GM12878 (cell line): ENCODE results near the gene SMIM28. TPM values are rescaled to one million over a fixed set of nuclear protein-coding genes. Genes with fewer than 3 reads are reported as not detected.

Source experiments
- BHLHE40 ChIP-seq, 2 experiments: fragments of 450-650 bp in 1 of 2; IDR thresholded peaks; 2 replicates each; pipeline ENCODE4 v1.6.1; 2011 to 2017; ENCODE audit warnings: low read depth in 2 of 2, borderline replicate concordance in 1 of 2, improper control_type of control experiment in 1 of 2, low read length in 1 of 2, mild to moderate bottlenecking in 1 of 2
- CEBPB ChIP-seq, 2 experiments: fragments of 150-350 bp in 1 of 2; IDR thresholded peaks; 2 replicates each; pipeline ENCODE4 v1.6.1; 2012 to 2014; ENCODE audit warnings: low read depth in 2 of 2, low read length in 2 of 2, borderline replicate concordance in 1 of 2, inconsistent platforms in 1 of 2
- CREB1 ChIP-seq: IDR thresholded peaks from 2 replicates; pipeline ENCODE4 v1.6.1; 2012; ENCODE audit warnings: low read depth, mild to moderate bottlenecking, inconsistent platforms
- HCFC1 ChIP-seq: fragments of 150-350 bp; IDR thresholded peaks from 2 replicates; pipeline ENCODE4 v1.6.1; 2014; ENCODE audit warnings: low read length
- HSF1 ChIP-seq: fragments of 150-350 bp; IDR thresholded peaks from 2 replicates; pipeline ENCODE4 v1.6.1; 2014; ENCODE audit warnings: mild to moderate bottlenecking, low read depth, low read length
- IKZF1 ChIP-seq: fragments of 450-650 bp; conservative IDR thresholded peaks from 2 replicates; pipeline ENCODE4 v1.6.1; 2017; ENCODE audit warnings: antibody characterized with exemption, mild to moderate bottlenecking
- IRF4 ChIP-seq: IDR thresholded peaks from 2 replicates; pipeline ENCODE4 v1.6.1; 2011; ENCODE audit warnings: low read depth, low read length
- JUND ChIP-seq: IDR thresholded peaks from 2 replicates; pipeline ENCODE4 v1.6.1; 2012; ENCODE audit warnings: low read depth, mild to moderate bottlenecking, low read length, improper control_type of control experiment, moderate library complexity
- KAT2A ChIP-seq: conservative IDR thresholded peaks from 2 replicates; pipeline ENCODE4 v1.6.1; 2011; ENCODE audit warnings: low read depth, low read length; ENCODE audit not compliant: control insufficient read depth
- NBN ChIP-seq: fragments of 450-650 bp; IDR thresholded peaks from 2 replicates; pipeline ENCODE4 v1.6.1; 2016
- RB1 ChIP-seq: fragments of 450-650 bp; formaldehyde crosslinking; IDR thresholded peaks from 2 replicates; pipeline ENCODE4 v1.6.1; 2017; ENCODE audit warnings: mild to moderate bottlenecking, borderline replicate concordance
- SMAD5 ChIP-seq: IDR thresholded peaks from 2 replicates; pipeline ENCODE4 v1.6.1; 2016; ENCODE audit warnings: antibody characterized with exemption, low read depth
- STAT1 ChIP-seq: fragments of 450-650 bp; conservative IDR thresholded peaks from 2 replicates; pipeline ENCODE4 v1.6.1; 2014; ENCODE audit warnings: antibody characterized with exemption, mild to moderate bottlenecking
- ZNF592 ChIP-seq: fragments of 450-650 bp; IDR thresholded peaks from 2 replicates; pipeline ENCODE4 v1.6.1; 2017; ENCODE audit warnings: mild to moderate bottlenecking, moderate library complexity
- ZZZ3 ChIP-seq: IDR thresholded peaks from 2 replicates; pipeline ENCODE4 v1.6.1; 2011; ENCODE audit warnings: low read depth; ENCODE audit not compliant: control insufficient read depth, insufficient read length
- polyA plus RNA-seq, 11 experiments: library from polyadenylated mRNA; depleted of rRNA in 4 of 11; unstranded in 6 of 11; stranded (reverse) in 5 of 11; fragments of >200 nt; fragmentation: Nextera tagmentation in 4 of 11; fragmentation: Illumina TruSeq in 1 of 11; extraction: Ambion mirVana in 4 of 11; extraction: Trizol in 1 of 11; gene quantifications; 1 replicate in 1 of 11; 2 replicates in 10 of 11; pipeline versions ENCODE4 v1.2.1 to v1.2.3, GENCODE V29; 2011 to 2016; ENCODE audit warnings: inconsistent platforms in 2 of 11, missing spikeins in 2 of 11, low read depth in 1 of 11
- total RNA-seq, 4 experiments: library from RNA; depleted of rRNA in 3 of 4; stranded (reverse); fragments of >200 nt in 3 of 4; fragmentation: Illumina TruSeq in 1 of 4; extraction: Trizol in 1 of 4; gene quantifications; 2 replicates each; pipeline versions ENCODE4 v1.2.1 to v1.2.3, GENCODE V29; 2013 to 2021
- TF ChIP-seq, protein P1 (sequence below): fragments of 450-650 bp; formaldehyde crosslinking; IDR thresholded peaks from 2 replicates; pipeline ENCODE4 v1.5.0; 2022; ENCODE audit warnings: mild to moderate bottlenecking, missing genetic modification characterization
- TF ChIP-seq, protein P2 (sequence below): IDR thresholded peaks from 2 replicates; pipeline ENCODE4 v1.6.1; 2012; ENCODE audit warnings: low read depth, low read length, improper control_type of control experiment
- TF ChIP-seq, protein P3 (sequence below): IDR thresholded peaks from 2 replicates; pipeline ENCODE4 v1.6.1; 2011; ENCODE audit warnings: low read depth, low read length, improper control_type of control experiment, borderline replicate concordance

The SMIM28 gene
- total and polyA plus RNA-seq, 10 of the 15 experiments (the other 5 are each of a cell fraction or from before 2014, with no cell fraction given) = not detected

DNA sequence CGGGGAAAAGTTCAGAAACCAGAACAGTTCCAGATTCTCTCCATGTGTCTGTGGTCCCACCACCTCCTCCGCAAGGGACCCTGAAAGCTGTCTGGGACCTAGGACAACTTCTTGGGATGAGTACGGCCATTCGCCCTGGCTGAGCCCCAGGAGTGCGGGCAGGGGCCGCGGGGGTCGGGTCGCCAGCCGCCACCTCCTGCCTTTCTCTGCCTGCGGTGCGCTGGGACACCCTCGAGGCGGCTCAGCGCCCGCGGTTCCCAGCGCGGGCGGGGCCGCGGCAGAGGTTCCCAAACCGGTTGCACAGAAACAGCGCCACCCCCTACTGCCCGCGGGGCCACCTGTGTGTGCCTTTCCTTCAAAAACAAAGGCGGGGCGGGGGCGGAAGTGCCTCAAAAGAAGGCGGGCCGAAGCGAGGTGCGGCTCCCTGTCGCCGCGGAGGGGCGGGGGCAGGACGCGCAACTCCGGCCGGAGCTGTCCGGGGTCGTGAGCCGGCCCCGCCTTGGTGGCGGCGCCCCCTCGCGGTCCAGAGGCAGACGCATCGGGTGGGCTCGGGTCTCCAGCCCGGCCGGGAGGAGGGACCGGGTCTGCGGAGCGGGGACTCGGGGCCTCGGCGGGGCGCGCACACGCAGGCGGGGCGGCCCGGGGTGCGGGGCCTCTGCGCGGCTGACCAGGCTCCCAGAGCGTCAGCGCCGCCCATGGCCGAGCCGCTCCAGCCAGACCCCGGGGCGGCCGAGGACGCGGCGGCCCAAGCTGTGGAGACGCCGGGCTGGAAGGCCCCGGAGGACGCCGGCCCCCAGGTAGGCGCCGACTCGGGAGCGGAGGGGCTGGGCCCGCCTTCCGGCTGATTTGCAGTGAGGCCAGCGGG lies 26.3 kb downstream of the SMIM28 start, which contains the start of gene HEBP2 (continued):
- TF ChIP-seq HCFC1 (no peak), ZNF592 (peak; percentile 31; the same call in 1 of the 2 replicates), IRF4 (no peak), ZZZ3 (no peak), CEBPB (IDR thresholded peaks at IDR 0.05; ENCODE audit: borderline replicate concordance in 1 of 2, low read depth in 2 of 2, low read length in 2 of 2) (no peak), NBN (no peak), BHLHE40 (IDR thresholded peaks at IDR 0.05; ENCODE audit: borderline replicate concordance in 1 of 2, low read depth in 2 of 2, low read length in 1 of 2) (peak; percentile 40 to 62; a peak in 3 of 4 replicates), SMAD5 (no peak), KAT2A (no peak), IKZF1 (peak; percentile 84), CREB1 (peak; percentile 47; the same call in 1 of the 2 replicates), STAT1 (0 out of 2 replicates have a peak, but pooled peaks have one; percentile 29), RB1 (peak; percentile 52; the same call in 1 of the 2 replicates), JUND (no peak), HSF1 (peak; percentile 34; the same call in 1 of the 2 replicates)
- TF ChIP-seq, protein P1, sequence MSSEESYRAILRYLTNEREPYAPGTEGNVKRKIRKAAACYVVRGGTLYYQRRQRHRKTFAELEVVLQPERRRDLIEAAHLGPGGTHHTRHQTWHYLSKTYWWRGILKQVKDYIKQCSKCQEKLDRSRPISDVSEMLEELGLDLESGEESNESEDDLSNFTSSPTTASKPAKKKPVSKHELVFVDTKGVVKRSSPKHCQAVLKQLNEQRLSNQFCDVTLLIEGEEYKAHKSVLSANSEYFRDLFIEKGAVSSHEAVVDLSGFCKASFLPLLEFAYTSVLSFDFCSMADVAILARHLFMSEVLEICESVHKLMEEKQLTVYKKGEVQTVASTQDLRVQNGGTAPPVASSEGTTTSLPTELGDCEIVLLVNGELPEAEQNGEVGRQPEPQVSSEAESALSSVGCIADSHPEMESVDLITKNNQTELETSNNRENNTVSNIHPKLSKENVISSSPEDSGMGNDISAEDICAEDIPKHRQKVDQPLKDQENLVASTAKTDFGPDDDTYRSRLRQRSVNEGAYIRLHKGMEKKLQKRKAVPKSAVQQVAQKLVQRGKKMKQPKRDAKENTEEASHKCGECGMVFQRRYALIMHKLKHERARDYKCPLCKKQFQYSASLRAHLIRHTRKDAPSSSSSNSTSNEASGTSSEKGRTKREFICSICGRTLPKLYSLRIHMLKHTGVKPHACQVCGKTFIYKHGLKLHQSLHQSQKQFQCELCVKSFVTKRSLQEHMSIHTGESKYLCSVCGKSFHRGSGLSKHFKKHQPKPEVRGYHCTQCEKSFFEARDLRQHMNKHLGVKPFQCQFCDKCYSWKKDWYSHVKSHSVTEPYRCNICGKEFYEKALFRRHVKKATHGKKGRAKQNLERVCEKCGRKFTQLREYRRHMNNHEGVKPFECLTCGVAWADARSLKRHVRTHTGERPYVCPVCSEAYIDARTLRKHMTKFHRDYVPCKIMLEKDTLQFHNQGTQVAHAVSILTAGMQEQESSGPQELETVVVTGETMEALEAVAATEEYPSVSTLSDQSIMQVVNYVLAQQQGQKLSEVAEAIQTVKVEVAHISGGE (CRISPR knock-in tag) = no peak
- TF ChIP-seq, protein P2, sequence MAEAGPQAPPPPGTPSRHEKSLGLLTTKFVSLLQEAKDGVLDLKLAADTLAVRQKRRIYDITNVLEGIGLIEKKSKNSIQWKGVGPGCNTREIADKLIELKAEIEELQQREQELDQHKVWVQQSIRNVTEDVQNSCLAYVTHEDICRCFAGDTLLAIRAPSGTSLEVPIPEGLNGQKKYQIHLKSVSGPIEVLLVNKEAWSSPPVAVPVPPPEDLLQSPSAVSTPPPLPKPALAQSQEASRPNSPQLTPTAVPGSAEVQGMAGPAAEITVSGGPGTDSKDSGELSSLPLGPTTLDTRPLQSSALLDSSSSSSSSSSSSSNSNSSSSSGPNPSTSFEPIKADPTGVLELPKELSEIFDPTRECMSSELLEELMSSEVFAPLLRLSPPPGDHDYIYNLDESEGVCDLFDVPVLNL = no peak
- TF ChIP-seq, protein P3, sequence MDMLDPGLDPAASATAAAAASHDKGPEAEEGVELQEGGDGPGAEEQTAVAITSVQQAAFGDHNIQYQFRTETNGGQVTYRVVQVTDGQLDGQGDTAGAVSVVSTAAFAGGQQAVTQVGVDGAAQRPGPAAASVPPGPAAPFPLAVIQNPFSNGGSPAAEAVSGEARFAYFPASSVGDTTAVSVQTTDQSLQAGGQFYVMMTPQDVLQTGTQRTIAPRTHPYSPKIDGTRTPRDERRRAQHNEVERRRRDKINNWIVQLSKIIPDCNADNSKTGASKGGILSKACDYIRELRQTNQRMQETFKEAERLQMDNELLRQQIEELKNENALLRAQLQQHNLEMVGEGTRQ = no peak
